HG03103 (cell line): ENCODE results near the gene ITGB7.

Source experiments
- ATAC-seq: cut with Tn5 transposase; IDR thresholded peaks from one replicate; pipeline ENCODE4 v1.9.1; 2021; ENCODE audit warnings: low read depth; ENCODE audit not compliant: unreplicated experiment

Gene ITGB7

GRCh38 chr12:53207042-53207441, at the start of gene ITGB7:
Gene ITGB7 (minus strand): TSS chr12:53207251. CDS start chr12:53200443, 6,808 bp downstream.
- peak; percentile 40 for ATAC-seq

- ATAC-seq, result no peak
Measured at GRCh38 chr12:53255996-53256395, 48.9 kb upstream of the ITGB7 start.

GRCh38 chr12:53254816-53255545, 47.9 kb upstream of the ITGB7 start:
- no peak for ATAC-seq

GRCh38 chr12:53253298-53253697, 46.2 kb upstream of the ITGB7 start:
- ATAC-seq, result no peak

- no peak for ATAC-seq
Measured at GRCh38 chr12:53252349-53252916, 45.4 kb upstream of the ITGB7 start.

GRCh38 chr12:53251477-53252348, 44.7 kb upstream of the ITGB7 start:
- ATAC-seq, result peak; percentile 71

GRCh38 chr12:53245286-53245685, 38.2 kb upstream of the ITGB7 start:
- ATAC-seq, result no peak

- no peak for ATAC-seq
Measured at GRCh38 chr12:53244337-53244736, 37.3 kb upstream of the ITGB7 start.

GRCh38 chr12:53241623-53242412, 34.8 kb upstream of the ITGB7 start:
- no peak for ATAC-seq

- ATAC-seq, result no peak
Measured at GRCh38 chr12:53239643-53240258, 32.7 kb upstream of the ITGB7 start.

- ATAC-seq, result no peak
Measured at GRCh38 chr12:53236443-53237111, 29.5 kb upstream of the ITGB7 start.

GRCh38 chr12:53235742-53236442, 28.8 kb upstream of the ITGB7 start:
- no peak for ATAC-seq

GRCh38 chr12:53235164-53235563, 28.1 kb upstream of the ITGB7 start:
- ATAC-seq, result no peak

- ATAC-seq, result no peak
Measured at GRCh38 chr12:53234271-53234914, 27.3 kb upstream of the ITGB7 start.

GRCh38 chr12:53233671-53234121, 26.6 kb upstream of the ITGB7 start:
- no peak for ATAC-seq

- no peak for ATAC-seq
Measured at GRCh38 chr12:53232646-53233461, 25.8 kb upstream of the ITGB7 start.

GRCh38 chr12:53231921-53232645, 25.0 kb upstream of the ITGB7 start, which contains the start of gene RARG:
Gene RARG (minus strand): TSS chr12:53232209. CDS start chr12:53227545, 4,664 bp downstream.
- no peak for ATAC-seq
